ENCODE results near the gene MYLK3. TPM values are rescaled to one million over a fixed set of nuclear protein-coding genes. Genes with fewer than 3 reads are reported as not detected.

Gene MYLK3
- total and polyA plus RNA-seq, 2 donors (not counting 3 experiments of a cell fraction or from before 2014, with no cell fraction given), result not detected

- no peaks in the 10 kb centered on the region for H3K9me1 ChIP-seq (replicated peaks; ENCODE audit: control insufficient read depth, extremely low read depth, insufficient read depth, low read length)
- no peaks in the 10 kb centered on the region for H3K36me3 ChIP-seq (ENCODE audit: control insufficient read depth in 2 of 2, extremely low read depth in 1 of 2, insufficient read depth in 2 of 2, low read length in 2 of 2)
- no peaks in the 10 kb centered on the region for H3K79me2 ChIP-seq (ENCODE audit: control insufficient read depth, insufficient read depth, low read length)
- no peaks in the 10 kb centered on the region for H3K4me1 ChIP-seq (ENCODE audit: control insufficient read depth, extremely low read depth, insufficient read depth, low read length)
- H3K27ac ChIP-seq (ENCODE audit: insufficient read depth, low read depth, low read length), result no peak overlapping the region
- no peak overlapping the region for H3K4me2 ChIP-seq (ENCODE audit: insufficient read depth, low read length)
- H2AFZ ChIP-seq (ENCODE audit: low read depth, low read length), result no peak overlapping the region
- dilution Hi-C loops (cut with MboI; ENCODE audit: extremely low pct_ligation_motif_present, low sequenced_read_pairs) (no loop called here), intact Hi-C loops (cut with micrococcal nuclease) (no loop called here)
- POLR2A ChIA-PET, result no interaction called here
- no peak for TF ChIP-seq FOS (IDR thresholded peaks at IDR 0.05; ENCODE audit: borderline replicate concordance, insufficient read depth, low read length)
- no peak for TF ChIP-seq MYC (IDR thresholded peaks at IDR 0.05; ENCODE audit: low read depth, low read length)
- TF ChIP-seq POLR2AphosphoS5 (IDR thresholded peaks at IDR 0.05; ENCODE audit: insufficient read depth, low read depth, low read length), result no peak
- no peak for TF ChIP-seq MAX (IDR thresholded peaks at IDR 0.05; ENCODE audit: insufficient read depth, insufficient read length)
- no peak for TF ChIP-seq EZH2 (IDR thresholded peaks at IDR 0.05; ENCODE audit: borderline replicate concordance, low read depth, low read length, severe bottlenecking)
- TF ChIP-seq GATA2 (IDR thresholded peaks at IDR 0.05; ENCODE audit: insufficient read depth, insufficient read length, low read depth, low read length), result no peak
- no peak for TF ChIP-seq POLR2A (IDR thresholded peaks at IDR 0.05; ENCODE audit: low read depth, low read length)
- TF ChIP-seq, protein P1, sequence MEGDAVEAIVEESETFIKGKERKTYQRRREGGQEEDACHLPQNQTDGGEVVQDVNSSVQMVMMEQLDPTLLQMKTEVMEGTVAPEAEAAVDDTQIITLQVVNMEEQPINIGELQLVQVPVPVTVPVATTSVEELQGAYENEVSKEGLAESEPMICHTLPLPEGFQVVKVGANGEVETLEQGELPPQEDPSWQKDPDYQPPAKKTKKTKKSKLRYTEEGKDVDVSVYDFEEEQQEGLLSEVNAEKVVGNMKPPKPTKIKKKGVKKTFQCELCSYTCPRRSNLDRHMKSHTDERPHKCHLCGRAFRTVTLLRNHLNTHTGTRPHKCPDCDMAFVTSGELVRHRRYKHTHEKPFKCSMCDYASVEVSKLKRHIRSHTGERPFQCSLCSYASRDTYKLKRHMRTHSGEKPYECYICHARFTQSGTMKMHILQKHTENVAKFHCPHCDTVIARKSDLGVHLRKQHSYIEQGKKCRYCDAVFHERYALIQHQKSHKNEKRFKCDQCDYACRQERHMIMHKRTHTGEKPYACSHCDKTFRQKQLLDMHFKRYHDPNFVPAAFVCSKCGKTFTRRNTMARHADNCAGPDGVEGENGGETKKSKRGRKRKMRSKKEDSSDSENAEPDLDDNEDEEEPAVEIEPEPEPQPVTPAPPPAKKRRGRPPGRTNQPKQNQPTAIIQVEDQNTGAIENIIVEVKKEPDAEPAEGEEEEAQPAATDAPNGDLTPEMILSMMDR (IDR thresholded peaks at IDR 0.05; ENCODE audit: extremely low read depth in 1 of 2, insufficient read depth in 1 of 2, low read depth in 1 of 2, low read length in 2 of 2), result no peak
- no peak for TF ChIP-seq JUN (IDR thresholded peaks at IDR 0.05; ENCODE audit: borderline replicate concordance, insufficient read depth, insufficient read length, low read depth)
- H3K4me3 ChIP-seq (replicated peaks in 1 of 3; ENCODE audit: insufficient read depth in 1 of 3, low read depth in 1 of 3, low read length in 3 of 3), result no peak overlapping the region
- peaks cover 0 to 2% of the 10 kb centered on the region in 2 experiments for H3K27me3 ChIP-seq (ENCODE audit: control insufficient read depth in 2 of 2, insufficient read depth in 2 of 2, low read length in 2 of 2)
- no peaks in the 10 kb centered on the region for H4K20me1 ChIP-seq (replicated peaks; ENCODE audit: control insufficient read depth, extremely low read depth, insufficient read depth, low read length)
- no peak for DNase-seq (ENCODE audit: low read depth, low spot score)
- no peaks in the 10 kb centered on the region for H3K9me3 ChIP-seq (replicated peaks; ENCODE audit: control insufficient read depth, insufficient read depth, low read length)
- no peak for FAIRE-seq
- H3K9ac ChIP-seq (replicated peaks; ENCODE audit: extremely low read depth, insufficient read depth, low read length), result no peak overlapping the region
- BruUV-seq (replicated peaks), result no TSS peak
- CTCF ChIA-PET, result no interaction called here
Observed at GRCh38 chr16:46711106-46712058, 36.8 kb downstream of the MYLK3 start.
